Astrocyte of the hippocampus (primary cell): Measurements from ENCODE around the gene SH3GL1.
"Not testable (repeated sequence)": the region's sequence is repeated elsewhere in the genome, so short reads cannot be mapped to it uniquely, and the experiment has no call there.

Source experiments
- DNase-seq: peaks from one replicate; pipeline ENCODE4 v3.0.0; 2011; ENCODE audit warnings: low read depth, low spot score

SH3GL1 gene

DNA sequence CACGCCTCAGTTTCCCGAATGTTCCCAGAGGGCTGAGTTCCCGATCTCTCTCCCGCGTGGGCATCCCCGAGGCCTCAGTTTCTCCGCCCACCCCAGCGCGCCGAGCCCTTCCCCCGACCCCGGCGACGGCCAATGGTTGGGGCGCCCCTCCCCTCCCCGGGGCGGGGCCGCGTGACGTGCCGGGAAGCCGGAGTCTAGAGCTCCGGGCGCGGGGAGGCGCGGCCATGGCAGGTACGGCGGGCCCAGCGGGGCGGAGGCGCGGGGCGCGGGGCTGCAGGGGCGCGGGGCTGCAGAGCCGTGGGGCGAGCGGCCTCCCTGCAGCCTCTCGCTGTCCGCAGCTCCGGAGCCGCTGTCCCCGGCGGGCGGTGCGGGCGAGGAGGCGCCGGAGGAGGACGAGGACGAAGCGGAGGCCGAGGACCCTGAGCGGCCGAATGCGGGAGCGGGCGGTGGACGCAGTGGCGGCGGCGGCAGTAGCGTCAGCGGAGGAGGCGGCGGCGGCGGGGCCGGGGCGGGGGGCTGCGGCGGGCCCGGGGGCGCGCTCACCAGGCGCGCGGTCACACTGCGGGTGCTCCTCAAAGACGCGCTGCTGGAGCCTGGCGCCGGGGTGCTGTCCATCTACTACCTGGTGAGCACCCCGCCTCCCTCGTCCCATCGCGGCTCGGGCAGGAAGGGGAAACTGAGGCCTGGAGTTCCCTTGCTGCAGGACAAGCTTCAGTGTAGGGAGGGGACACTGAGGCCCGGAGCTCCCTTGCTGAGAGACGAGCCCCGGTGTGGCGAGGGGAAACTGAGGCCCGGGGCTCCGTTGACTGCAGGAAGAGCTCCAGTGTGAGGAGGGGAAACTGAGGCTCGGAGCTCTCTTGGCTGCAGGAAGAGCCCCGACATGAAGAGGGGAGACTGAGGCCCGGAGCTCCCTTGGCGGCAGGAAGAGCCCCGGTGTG lies 56.7 kb downstream of the SH3GL1 start, which contains the start of gene MPND:
Gene MPND, plus strand, starts transcription at position 193 of the 938 bp plus-strand sequence. Its CDS starts 32 bp downstream, at position 225.
- DNase-seq, result peak; percentile 95

DNA sequence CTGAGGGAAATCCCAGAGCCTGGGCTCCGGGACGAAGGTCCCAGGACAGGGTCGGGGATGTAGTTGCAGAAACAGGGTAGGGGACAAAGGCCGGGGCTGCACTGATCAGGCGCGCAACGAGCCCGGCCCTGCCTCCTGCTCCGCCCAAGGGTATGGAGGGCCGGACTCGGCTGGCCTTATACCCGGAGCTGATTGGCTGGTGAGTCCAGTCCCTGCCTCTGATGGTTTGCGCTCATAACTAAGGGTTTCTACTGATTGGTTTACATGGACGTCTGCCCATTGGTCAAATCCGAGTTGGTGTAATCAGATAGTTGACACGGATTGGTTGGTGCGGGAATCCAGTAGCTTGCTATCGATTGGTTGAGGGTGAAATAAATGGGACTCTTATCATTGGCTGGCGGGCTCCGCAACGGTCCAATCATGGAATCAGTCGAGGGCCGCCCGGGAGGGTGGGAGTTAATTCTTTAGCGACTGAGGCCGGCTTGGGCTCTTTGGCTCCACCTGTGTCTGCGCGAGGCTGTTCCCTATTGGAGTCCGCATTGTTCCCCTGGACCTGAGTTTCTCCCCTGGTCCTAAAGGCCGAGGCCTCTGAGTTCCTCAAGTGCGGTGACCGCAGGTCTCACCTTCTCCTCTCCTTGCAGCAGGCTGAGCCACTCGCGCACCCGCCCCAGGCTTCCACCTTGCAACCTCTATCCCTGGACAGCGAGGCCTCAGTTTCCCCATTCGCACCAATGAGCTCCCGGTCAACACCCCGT lies 57.6 kb downstream of the SH3GL1 start:
- DNase-seq, result peak; percentile 100

DNA sequence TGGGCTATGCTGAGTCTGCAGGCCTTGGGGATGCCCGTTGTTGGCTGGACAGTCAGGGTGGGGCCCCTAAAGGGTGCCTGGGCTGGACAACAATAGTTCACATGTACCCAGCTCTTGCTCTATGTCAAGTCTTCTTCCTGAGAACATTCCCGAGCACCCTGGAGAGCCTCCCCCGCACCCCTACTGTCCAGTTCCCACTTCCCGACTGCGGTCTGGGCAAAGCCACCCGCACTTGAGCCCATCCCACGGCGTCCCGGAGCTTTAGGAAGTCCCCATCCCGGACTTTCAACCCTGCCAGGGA lies 58.1 kb downstream of the SH3GL1 start:
- no peak for DNase-seq

GRCh38 chr19:4338441-4339355 lies 61.6 kb downstream of the SH3GL1 start, which contains the start of gene STAP2:
Gene STAP2 (minus strand): TSS chr19:4338827. CDS start chr19:4338753, 74 bp downstream.
- DNase-seq, result no peak

- no peak for DNase-seq
Measured at GRCh38 chr19:4337906-4338440, 62.4 kb downstream of the SH3GL1 start.

- DNase-seq, result no peak
Measured at GRCh38 chr19:4334929-4335570, 65.3 kb downstream of the SH3GL1 start.

DNA sequence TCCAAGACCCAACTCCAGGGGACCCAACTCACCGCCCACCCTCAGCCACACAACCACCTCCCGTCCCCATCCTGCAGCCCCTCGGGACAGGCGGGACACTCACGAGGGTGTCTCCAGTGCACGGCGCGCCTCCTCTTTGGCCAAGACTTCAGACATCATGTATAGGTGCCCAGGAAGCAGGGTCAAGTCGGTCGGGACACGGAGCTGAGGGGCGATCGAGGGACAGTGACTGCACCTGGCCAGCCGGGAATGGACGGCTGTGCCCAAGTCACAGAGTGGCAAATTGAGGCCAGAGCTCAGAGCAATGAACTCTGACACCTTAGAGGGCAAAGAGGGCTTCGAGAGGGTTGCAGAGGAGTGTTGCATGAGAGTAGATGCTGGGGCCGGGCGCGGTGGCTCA lies 70.5 kb downstream of the SH3GL1 start:
- no peak for DNase-seq

- DNase-seq, result not testable (repeated sequence)
Measured at GRCh38 chr19:4328991-4329681, 71.2 kb downstream of the SH3GL1 start.

DNA sequence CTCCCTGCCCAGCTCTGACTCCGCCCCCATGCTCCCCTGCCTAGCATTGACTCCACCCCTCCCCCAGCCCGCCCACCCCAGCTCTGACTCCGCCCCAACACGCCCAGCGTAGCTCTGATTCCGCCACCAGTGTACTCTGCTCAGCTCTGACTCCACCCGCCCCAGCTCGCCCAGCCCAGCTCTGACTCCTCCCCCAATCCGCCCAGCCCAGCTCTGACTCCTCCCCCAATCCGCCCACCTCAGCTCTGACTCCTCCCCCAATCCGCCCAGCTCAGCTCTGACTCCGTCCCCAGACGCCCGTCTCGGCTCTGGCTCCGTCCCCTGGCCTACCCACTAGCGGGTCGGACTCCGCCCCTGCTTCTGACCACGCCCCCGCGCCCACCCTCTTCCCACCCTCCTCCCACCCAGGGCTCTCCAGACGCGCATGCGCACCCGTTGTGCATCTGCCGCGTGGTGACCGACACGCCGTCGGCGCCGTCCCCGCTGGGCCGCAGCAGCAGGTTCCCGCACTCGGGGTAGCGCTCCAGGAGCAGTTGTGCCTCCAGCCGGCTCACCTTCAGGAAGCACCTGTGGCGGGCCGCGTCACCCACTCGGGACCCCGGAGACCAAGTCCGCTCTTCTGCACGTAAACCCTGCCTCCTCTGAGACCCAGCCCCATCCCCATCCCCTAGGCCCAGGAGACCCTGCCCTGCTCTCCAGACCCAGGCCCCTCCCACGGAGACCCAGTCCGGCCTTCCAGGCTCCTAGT lies 71.9 kb downstream of the SH3GL1 start:
- DNase-seq, result peak; percentile 97

GRCh38 chr19:4327877-4328242 lies 72.5 kb downstream of the SH3GL1 start:
- DNase-seq, result no peak

- peak; percentile 67 for DNase-seq
Measured at GRCh38 chr19:4327252-4327876, 73.0 kb downstream of the SH3GL1 start.

DNA sequence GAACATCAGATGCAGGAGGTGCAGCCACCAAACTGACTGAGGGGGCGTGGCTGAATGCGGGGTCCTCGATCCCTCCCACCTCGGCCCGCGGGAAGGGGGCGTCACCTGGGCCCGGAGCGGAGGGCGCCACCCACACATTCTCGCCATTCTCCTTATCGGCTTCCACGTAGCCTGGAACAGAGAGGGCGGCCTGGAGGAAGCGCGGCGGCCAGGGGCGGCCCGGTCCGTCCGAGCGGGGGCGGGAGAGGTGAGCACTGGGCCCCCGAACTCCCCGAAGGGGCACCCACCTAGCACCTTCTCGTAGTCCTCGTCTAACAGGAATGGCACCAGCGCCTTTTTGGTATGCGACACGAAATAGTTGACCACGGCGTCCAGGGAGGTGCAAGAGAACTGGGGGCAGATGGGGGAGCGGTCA lies 73.5 kb downstream of the SH3GL1 start:
- peak; percentile 28 for DNase-seq

DNA sequence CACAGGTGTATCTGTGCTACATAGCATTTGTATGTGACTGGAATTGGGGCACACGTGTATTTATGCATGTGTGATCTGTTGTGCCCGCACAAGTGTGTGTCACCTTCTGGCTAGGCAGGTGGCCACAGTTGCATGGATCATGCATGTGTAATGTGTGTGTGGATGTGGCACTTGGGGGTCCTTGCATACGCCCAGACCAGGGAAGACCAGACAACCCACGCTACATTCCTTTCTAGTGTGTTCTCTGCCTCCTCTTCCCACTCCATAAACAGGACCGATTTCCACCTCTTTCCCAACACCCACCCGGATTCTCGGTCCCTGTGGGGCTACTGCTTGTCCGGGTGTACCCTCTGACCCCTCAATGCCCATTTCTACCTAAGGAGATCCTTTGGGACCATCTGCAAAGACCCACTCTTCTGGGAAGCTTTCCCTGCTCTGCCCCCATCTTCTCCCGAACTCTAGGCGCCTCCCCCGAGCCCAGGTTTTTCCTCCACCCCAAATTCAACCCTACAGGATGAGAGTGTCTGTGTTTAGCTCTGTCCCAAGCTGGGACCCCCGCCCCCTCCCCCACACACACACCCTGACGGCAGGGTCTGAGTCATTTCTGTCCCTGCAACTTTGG lies 74.0 kb downstream of the SH3GL1 start:
- DNase-seq, result no peak

GRCh38 chr19:4324228-4324627 lies 76.1 kb downstream of the SH3GL1 start:
- no peak for DNase-seq

GRCh38 chr19:4323692-4324091 lies 76.7 kb downstream of the SH3GL1 start:
- DNase-seq, result no peak

DNA sequence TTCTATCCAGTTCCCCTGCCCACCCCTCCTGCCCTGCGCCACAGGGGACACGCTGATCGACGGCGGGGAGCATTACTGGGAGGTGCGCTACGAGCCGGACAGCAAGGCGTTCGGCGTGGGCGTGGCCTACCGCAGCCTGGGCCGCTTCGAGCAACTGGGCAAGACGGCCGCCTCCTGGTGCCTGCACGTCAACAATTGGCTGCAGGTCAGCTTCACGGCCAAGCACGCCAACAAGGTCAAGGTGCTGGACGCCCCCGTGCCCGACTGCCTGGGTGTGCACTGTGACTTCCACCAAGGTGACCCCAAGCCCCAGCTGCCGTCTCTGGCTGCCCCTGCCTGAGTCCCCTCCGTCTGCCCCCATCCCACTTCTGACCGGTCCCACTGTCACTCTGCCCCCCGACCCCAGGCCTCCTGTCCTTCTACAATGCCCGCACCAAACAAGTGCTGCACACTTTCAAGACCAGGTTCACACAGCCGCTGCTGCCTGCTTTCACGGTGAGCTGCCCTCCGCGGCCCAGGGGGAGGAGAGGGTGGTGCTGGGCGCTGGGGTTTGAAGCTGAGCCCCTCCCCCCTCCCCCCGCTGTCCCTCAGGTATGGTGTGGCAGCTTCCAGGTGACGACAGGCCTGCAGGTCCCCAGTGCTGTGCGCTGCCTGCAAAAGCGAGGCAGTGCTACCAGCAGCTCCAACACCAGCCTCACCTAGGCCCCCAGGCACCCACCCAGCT lies 77.2 kb downstream of the SH3GL1 start:
- no peak for DNase-seq

- no peak for DNase-seq
Measured at GRCh38 chr19:4320419-4320818, 79.9 kb downstream of the SH3GL1 start.
